HG03066 (cell line): Measurements from ENCODE around the gene VWA8.
"Not testable (repeated sequence)": the region's sequence is repeated elsewhere in the genome, so short reads cannot be mapped to it uniquely, and the experiment has no call there.

Experiments used
- ATAC-seq: cut with Tn5 transposase; IDR thresholded peaks from one replicate; pipeline ENCODE4 v1.9.1; 2021; ENCODE audit warnings: low read depth; ENCODE audit not compliant: unreplicated experiment

Gene VWA8

GRCh38 chr13:41756198-41756880 lies 204.6 kb downstream of the VWA8 start:
- no peak for ATAC-seq

GRCh38 chr13:41751734-41752445 lies 209.0 kb downstream of the VWA8 start:
- ATAC-seq: no peak

- no peak for ATAC-seq
These were observed 209.6 kb downstream of the VWA8 start for GRCh38 chr13:41751277-41751676.

GRCh38 chr13:41746259-41746658 lies 214.7 kb downstream of the VWA8 start:
- no peak for ATAC-seq

GRCh38 chr13:41745496-41745895 lies 215.4 kb downstream of the VWA8 start:
- ATAC-seq: not testable (repeated sequence)

- no peak for ATAC-seq
These were observed 217.9 kb downstream of the VWA8 start for GRCh38 chr13:41742917-41743552.

- ATAC-seq: no peak
These were observed 220.4 kb downstream of the VWA8 start for GRCh38 chr13:41740479-41740878.

GRCh38 chr13:41722684-41723535 lies 238.0 kb downstream of the VWA8 start:
- no peak for ATAC-seq

- no peak for ATAC-seq
These were observed 239.9 kb downstream of the VWA8 start for GRCh38 chr13:41720839-41721561.

GRCh38 chr13:41716236-41716635 lies 244.7 kb downstream of the VWA8 start:
- ATAC-seq: no peak

- no peak for ATAC-seq
These were observed 247.5 kb downstream of the VWA8 start for GRCh38 chr13:41713405-41713804.

- no peak for ATAC-seq
These were observed 250.1 kb downstream of the VWA8 start for GRCh38 chr13:41710771-41711170.

GRCh38 chr13:41709511-41709910 lies 251.4 kb downstream of the VWA8 start:
- ATAC-seq: no peak

GRCh38 chr13:41708713-41709112 lies 252.2 kb downstream of the VWA8 start:
- ATAC-seq: no peak

- no peak for ATAC-seq
These were observed 253.6 kb downstream of the VWA8 start for GRCh38 chr13:41707194-41707821.

- no peak for ATAC-seq
These were observed 254.8 kb downstream of the VWA8 start for GRCh38 chr13:41706152-41706551.

GRCh38 chr13:41702540-41702939 lies 258.4 kb downstream of the VWA8 start:
- ATAC-seq: no peak

GRCh38 chr13:41701676-41702075 lies 259.2 kb downstream of the VWA8 start:
- no peak for ATAC-seq

GRCh38 chr13:41700790-41701310 lies 260.1 kb downstream of the VWA8 start:
- no peak for ATAC-seq
